ENCODE measurements around the gene NACC1.

DNA sequence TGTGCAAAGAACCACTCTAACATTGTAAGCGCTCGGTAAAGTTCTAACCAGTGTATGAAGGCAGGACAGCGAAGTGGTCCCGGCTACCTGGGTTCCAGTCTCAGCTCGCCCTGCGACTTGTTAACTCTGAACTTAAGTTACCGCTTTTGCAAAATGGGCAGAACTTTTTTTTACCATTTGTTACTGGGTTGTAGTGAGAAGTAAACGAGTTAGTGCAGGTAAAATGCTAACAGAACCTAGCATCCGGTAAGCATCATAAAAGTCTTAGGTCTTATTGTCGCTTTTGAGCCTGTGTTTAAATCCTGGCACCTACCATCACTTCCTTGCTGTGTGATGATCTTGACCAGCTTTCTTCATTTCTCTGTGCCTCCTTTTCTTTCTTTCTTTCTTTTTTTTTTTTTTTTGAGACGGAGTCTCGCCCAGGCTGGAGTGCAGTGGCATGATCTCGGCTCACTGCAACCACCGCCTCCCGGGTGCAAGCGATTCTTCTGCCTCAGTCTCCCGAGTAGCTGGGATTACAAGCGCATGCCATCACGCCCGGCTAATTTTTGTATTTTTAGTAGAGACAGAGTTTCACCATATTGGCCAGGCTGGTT is 790 bp upstream of the NACC1 start:
- TF ChIP-seq, protein P1, sequence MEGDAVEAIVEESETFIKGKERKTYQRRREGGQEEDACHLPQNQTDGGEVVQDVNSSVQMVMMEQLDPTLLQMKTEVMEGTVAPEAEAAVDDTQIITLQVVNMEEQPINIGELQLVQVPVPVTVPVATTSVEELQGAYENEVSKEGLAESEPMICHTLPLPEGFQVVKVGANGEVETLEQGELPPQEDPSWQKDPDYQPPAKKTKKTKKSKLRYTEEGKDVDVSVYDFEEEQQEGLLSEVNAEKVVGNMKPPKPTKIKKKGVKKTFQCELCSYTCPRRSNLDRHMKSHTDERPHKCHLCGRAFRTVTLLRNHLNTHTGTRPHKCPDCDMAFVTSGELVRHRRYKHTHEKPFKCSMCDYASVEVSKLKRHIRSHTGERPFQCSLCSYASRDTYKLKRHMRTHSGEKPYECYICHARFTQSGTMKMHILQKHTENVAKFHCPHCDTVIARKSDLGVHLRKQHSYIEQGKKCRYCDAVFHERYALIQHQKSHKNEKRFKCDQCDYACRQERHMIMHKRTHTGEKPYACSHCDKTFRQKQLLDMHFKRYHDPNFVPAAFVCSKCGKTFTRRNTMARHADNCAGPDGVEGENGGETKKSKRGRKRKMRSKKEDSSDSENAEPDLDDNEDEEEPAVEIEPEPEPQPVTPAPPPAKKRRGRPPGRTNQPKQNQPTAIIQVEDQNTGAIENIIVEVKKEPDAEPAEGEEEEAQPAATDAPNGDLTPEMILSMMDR (IDR thresholded peaks at IDR 0.05; ENCODE audit: low read depth, low read length, poor library complexity, severe bottlenecking) = no peak
- TF ChIP-seq EZH2phosphoT487 (IDR thresholded peaks at IDR 0.05; ENCODE audit: borderline replicate concordance, low read length) = no peak
